ENCODE measurements around the gene RAB5B.

GRCh38 chr12:55929306-55929791 lies 44.5 kb upstream of the RAB5B start:
- TF ChIP-seq SMC3 (IDR thresholded peaks at IDR 0.05) (no peak), CTCF (IDR thresholded peaks at IDR 0.05) (no peak), RNF2 (IDR thresholded peaks at IDR 0.05; ENCODE audit: borderline replicate concordance, low read depth) (no peak), CHD2 (IDR thresholded peaks at IDR 0.05; ENCODE audit: low read length, partially characterized antibody) (no peak), BHLHE40 (IDR thresholded peaks at IDR 0.05; ENCODE audit: low read depth, low read length) (no peak), POLR2A (IDR thresholded peaks at IDR 0.05; ENCODE audit: low read length) (no peak), RCOR1 (IDR thresholded peaks at IDR 0.05; ENCODE audit: low read depth, low read length) (no peak)
